AG04449 (cell line): ENCODE data around the gene PTK6.
A peak's percentile ranks its signal among the peaks of the same experiment; 100 is the strongest.

Experiments
- CTCF ChIA-PET: fragments of 350-600 bp; formaldehyde crosslinking; extraction: SDS; loops from one replicate; lab custom pipeline; 2021; ENCODE audit warnings: antibody characterized with exemption; lab: Yijun Ruan, JAX
- POLR2A ChIA-PET: fragments of 400-600, 350-600 bp; formaldehyde crosslinking; extraction: SDS; loops from one replicate; lab custom pipeline; 2020; ENCODE audit warnings: antibody characterized with exemption, inconsistent platforms; lab: Yijun Ruan, JAX
- DNase-seq: peaks from one replicate; pipeline ENCODE4 v3.0.0-alpha.2; 2010; ENCODE audit warnings: low read depth, low spot score
- H3K4me3 ChIP-seq: 2 replicates; pipeline ENCODE4 v1.5.1; 2011; ENCODE audit warnings: low read depth, mild to moderate bottlenecking, control low read depth, low read length
- TF ChIP-seq, protein P1 (sequence below): IDR thresholded peaks from one replicate; pipeline ENCODE4 v1.5.1; 2011; ENCODE audit warnings: mild to moderate bottlenecking, moderate library complexity, low read length, control low read depth, inconsistent platforms; ENCODE audit not compliant: insufficient read depth; ENCODE audit errors: missing control alignments

Gene PTK6

DNA sequence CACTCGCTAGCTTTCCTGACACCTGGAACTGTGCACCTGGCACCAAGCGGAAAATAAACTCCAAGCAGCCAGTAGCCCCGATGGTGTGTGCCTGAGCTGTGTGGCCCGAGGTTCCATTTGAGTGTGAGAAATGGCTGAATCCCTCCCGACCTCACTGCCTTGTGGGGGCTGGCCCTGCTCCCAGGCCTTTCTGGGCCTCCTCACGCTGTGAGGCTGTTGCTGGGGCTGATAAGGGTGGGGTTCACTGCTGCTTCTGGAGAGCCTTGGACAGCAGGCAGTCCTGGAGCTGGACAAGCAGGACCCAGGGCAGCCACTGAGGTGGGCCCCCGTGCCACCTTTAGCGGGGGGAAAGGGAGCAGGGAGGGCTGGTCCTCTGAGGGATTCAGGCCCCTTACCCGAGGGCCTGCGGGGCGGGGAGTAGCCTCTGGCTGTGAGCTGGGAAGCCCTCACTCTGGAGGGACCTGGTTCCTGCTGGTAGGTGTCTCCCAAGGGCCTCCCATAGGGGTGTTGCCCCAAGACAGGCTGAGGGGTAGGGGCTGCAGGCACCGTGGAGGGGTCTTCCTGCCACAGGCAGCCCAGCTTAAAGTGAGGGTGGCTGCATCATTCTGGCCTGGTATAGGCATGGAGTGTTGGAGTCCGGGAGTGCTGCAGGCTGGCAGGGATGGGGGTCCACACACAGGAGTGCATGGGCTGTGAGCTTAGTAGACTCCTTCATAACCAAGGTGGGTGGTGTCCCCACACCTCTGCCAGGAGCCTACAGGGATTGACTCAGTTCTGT lies 14.9 kb downstream of the PTK6 start:
- TF ChIP-seq, protein P1, sequence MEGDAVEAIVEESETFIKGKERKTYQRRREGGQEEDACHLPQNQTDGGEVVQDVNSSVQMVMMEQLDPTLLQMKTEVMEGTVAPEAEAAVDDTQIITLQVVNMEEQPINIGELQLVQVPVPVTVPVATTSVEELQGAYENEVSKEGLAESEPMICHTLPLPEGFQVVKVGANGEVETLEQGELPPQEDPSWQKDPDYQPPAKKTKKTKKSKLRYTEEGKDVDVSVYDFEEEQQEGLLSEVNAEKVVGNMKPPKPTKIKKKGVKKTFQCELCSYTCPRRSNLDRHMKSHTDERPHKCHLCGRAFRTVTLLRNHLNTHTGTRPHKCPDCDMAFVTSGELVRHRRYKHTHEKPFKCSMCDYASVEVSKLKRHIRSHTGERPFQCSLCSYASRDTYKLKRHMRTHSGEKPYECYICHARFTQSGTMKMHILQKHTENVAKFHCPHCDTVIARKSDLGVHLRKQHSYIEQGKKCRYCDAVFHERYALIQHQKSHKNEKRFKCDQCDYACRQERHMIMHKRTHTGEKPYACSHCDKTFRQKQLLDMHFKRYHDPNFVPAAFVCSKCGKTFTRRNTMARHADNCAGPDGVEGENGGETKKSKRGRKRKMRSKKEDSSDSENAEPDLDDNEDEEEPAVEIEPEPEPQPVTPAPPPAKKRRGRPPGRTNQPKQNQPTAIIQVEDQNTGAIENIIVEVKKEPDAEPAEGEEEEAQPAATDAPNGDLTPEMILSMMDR, result no peak
- CTCF ChIA-PET, result interaction anchor here (0.8 to 3.4 kb wide), 4 partner anchors 15 to 452 kb away, joined by 3 to 34 read pairs (median 4); partner anchors contain the start of gene PTK6
- H3K4me3 ChIP-seq, result peak overlapping the region; percentile 91
- POLR2A ChIA-PET, result interaction anchor here (1.1 to 2.0 kb wide), 3 partner anchors 7 to 25 kb away, joined by 3 to 7 read pairs (median 6); no protein-coding TSS in a partner anchor
- DNase-seq, result no peak

DNA sequence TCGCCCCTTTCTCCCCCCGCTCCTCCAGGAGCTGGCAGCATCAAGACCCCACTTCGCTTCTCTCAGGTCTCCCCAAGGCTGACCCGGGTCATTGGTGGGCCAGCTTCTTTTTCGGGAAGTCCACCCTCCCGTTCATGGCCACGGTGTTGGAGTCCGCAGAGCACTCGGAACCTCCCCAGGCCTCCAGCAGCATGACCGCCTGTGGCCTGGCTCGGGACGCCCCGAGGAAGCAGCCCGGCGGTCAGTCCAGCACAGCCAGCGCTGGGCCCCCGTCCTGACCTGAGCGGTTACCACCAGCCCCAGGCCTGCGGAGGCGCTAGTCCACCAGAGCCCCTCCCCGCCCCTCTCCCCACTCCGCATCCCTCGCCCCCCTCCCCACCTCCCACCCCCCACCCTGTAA lies 15.6 kb downstream of the PTK6 start:
- TF ChIP-seq, protein P1, result no peak
- H3K4me3 ChIP-seq, result peak overlapping the region; percentile 91
- no peak for DNase-seq
- CTCF ChIA-PET, result interaction anchor here (1.1 to 5.0 kb wide), 6 partner anchors 7 to 452 kb away, joined by 3 to 34 read pairs (median 6); partner anchors contain the start of gene PTK6
- POLR2A ChIA-PET, result interaction anchor here (0.6 to 2.0 kb wide), 12 partner anchors 8 to 505 kb away, joined by 3 to 7 read pairs (median 4); partner anchors contain the start of genes ARFGAP1, ARFRP1, PTK6 and RTEL1

DNA sequence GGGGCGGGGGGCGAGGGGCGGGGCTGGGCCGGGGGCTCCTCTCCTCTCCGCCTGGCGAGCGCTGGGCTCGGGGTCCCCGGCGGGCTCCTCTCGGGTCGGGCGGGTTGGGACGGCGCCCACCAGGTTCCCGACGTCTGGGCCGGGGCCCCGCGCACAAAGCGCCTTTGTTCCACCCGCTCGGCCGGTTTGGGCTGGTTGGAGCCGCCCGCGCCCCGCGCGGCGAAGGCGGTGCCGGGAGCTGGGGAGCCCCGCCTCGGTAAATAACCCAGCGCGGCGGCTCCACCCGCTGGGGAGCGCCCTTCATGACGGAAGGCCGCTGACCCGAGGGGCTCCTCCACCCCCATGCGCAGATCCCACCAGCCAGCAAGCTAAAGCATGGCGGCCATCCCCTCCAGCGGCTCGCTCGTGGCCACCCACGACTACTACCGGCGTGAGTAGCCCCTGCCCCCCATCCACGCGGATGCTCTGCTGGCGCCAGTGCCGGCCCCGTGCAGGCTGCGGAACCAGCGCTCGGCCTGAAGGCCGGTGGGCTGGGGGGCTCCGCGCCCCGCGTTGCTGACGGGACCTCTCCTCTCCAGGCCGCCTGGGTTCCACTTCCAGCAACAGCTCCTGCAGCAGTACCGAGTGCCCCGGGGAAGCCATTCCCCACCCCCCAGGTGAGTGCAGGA lies 16.1 kb downstream of the PTK6 start:
- POLR2A ChIA-PET, result interaction anchor here (0.6 to 2.0 kb wide), 13 partner anchors 8 to 506 kb away, joined by 3 to 7 read pairs (median 3); partner anchors contain the start of genes ARFGAP1, ARFRP1, PTK6 and RTEL1

DNA sequence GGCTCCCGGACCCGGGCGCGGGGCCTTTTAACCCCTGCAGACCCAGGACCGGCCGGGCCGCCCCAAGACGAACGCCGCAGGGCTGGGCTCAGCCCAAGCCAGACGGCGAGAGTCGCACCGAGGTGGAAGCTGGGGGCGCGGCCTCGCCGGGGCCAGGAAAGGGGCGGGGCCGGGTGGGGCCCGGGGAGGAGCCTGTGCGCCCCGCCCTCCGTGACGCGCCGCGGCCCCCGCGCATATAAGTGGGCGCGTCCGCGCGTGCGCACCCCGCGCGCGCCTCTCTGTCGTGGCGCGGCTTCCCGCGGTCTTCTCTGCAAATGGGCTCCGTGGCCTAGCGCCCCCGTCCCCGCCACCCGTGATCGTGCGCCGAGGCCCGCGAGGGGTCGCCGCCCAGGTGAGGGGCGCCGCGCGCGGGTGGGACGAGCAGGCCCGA lies 16.7 kb downstream of the PTK6 start, which contains the start of gene PPDPF:
PPDPF (plus strand) TSS at position 262 of the 430 bp plus-strand sequence. CDS start 544 bp downstream, outside the sequence.
- peak within 1 kb of the TSS; percentile 91 for H3K4me3 ChIP-seq
- TF ChIP-seq, protein P1, result no peak
- ChIA-PET CTCF (interaction anchor here (1.0 to 5.0 kb wide), 6 partner anchors 9 to 211 kb away, joined by 3 to 34 read pairs (median 6); partner anchors contain the start of gene PTK6), POLR2A (interaction anchor here (0.6 to 2.0 kb wide), 7 partner anchors 10 to 345 kb away, joined by 3 to 7 read pairs (median 5); partner anchors contain the start of genes ARFGAP1, PTK6, RTEL1 and TPD52L2)
- DNase-seq, result no peak

More for the DNA sequence above, 16.1 kb downstream of the PTK6 start:
- CTCF ChIA-PET, result interaction anchor here (1.1 to 5.0 kb wide), 6 partner anchors 8 to 453 kb away, joined by 3 to 34 read pairs (median 6); partner anchors contain the start of gene PTK6
- DNase-seq, result no peak
- TF ChIP-seq, protein P1, result peak; percentile 22
- peak overlapping the region; percentile 91 for H3K4me3 ChIP-seq

DNA sequence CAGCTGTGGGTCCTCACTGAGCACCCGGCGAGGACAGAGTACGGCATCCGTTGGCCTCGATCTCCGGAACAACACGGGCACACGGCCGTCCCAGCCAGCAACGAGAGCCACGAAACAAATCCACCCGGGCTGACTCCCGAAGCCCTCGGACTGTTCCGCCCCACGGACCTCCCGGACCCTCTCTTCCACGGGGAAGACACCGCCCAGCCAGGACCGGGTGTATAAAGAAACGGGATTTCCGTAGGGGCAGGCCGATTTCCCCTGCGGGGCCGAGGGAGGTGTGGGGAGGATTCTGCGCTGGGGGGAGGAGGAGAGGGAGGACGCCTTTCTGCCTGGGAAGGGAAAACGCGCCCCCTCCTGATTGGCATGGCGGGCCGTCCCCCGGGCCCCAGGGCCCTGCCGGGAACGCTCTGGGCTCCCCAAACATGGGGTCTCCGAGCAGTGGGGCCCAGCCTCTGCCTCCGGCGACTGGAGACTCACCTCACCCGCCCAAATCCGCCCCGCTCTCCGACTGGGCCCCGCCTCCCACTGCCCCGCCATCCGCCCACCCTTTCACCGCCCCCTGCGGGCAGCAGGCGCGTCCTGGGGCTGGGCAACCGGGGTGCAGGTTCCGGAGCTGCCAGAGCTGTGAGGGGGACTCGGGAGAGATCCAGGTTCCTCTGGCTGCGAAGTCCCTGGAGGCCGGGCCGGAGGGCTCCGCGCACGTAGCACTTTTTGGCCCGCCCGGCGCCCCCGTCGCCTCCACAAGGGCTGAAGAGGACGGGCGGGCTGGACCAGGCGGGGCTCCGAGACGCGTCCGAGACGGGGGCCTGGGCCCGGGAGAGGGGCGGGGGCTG lies 17.3 kb downstream of the PTK6 start:
- ChIA-PET CTCF (interaction anchor here (1.0 to 5.0 kb wide), 4 partner anchors 9 to 78 kb away, joined by 3 to 26 read pairs (median 5); no protein-coding TSS in a partner anchor), POLR2A (interaction anchor here (1.4 to 2.0 kb wide), 4 partner anchors 18 to 345 kb away, joined by 5 to 7 read pairs (median 6); partner anchors contain the start of genes PTK6, RTEL1 and TPD52L2)
- TF ChIP-seq, protein P1, result peak; percentile 30
- no peak for DNase-seq
- peak overlapping the region; percentile 91 for H3K4me3 ChIP-seq
